Small intestine (tissue), 16 donors: ENCODE data around the gene ZNF526. TPM values are rescaled to one million over a fixed set of nuclear protein-coding genes. Genes with fewer than 3 reads are reported as not detected.
A peak's percentile ranks its signal among the peaks of the same experiment; 100 is the strongest.

Experiments
- DNase-seq, 2 donors: peaks; one replicate each; pipeline versions ENCODE4 v3.0.0 to v3.0.0-alpha.2; 2013
- FAIRE-seq: peaks from 2 replicates; lab custom pipeline; 2012; peaks lifted over from hg19 to GRCh38; lab: Jason Lieb, UNC
- H3K27ac ChIP-seq, 3 donors: one replicate each; pipeline ENCODE4 v1.5.1; 2013; ENCODE audit warnings: low read length in 2 of 3, mild to moderate bottlenecking in 2 of 3, control low read depth in 1 of 3, inconsistent platforms in 1 of 3, low read depth in 1 of 3, moderate library complexity in 1 of 3
- H3K27me3 ChIP-seq, 3 donors: one replicate each; pipeline ENCODE4 v1.6.1; 2013; ENCODE audit warnings: low read length in 3 of 3, inconsistent platforms in 1 of 3; ENCODE audit not compliant: control insufficient read depth in 3 of 3, insufficient read depth in 3 of 3
- H3K36me3 ChIP-seq, 3 donors: one replicate each; pipeline ENCODE4 v1.6.1; 2013; ENCODE audit warnings: low read length in 3 of 3, inconsistent platforms in 1 of 3, low read depth in 1 of 3, mild to moderate bottlenecking in 1 of 3, moderate library complexity in 1 of 3; ENCODE audit not compliant: control insufficient read depth in 3 of 3, insufficient read depth in 2 of 3
- H3K4me1 ChIP-seq, 3 donors: one replicate each; pipeline ENCODE4 v1.6.1; 2013; ENCODE audit warnings: low read length in 2 of 3, inconsistent platforms in 1 of 3, low read depth in 1 of 3, mild to moderate bottlenecking in 1 of 3, moderate library complexity in 1 of 3; ENCODE audit not compliant: control insufficient read depth in 3 of 3, insufficient read depth in 2 of 3
- H3K4me3 ChIP-seq, 3 donors: one replicate each; pipeline ENCODE4 v1.5.1; 2013; ENCODE audit warnings: low read length in 3 of 3, control low read depth in 1 of 3, inconsistent platforms in 1 of 3, low read depth in 1 of 3, mild to moderate bottlenecking in 1 of 3, moderate library complexity in 1 of 3
- H3K9me3 ChIP-seq, 2 donors: one replicate each; pipeline ENCODE4 v1.6.1; 2013; ENCODE audit warnings: low read depth in 1 of 2, low read length in 1 of 2; ENCODE audit not compliant: control insufficient read depth in 2 of 2, insufficient read depth in 1 of 2
- WGBS, 3 donors: extraction: QIAGEN DNeasy Blood & Tissue Kit; methylation state at CpG; one replicate each; pipeline ENCODE4 v1.1.7; 2013; 5-methylcytosine and 5-hydroxymethylcytosine counted together
- long read RNA-seq, 10 donors: transcript quantifications; one replicate each; lab custom pipeline, GENCODE V29; 2026
- polyA plus RNA-seq, 4 donors: library from polyadenylated mRNA; stranded (reverse) in 3 of 4; unstranded in 1 of 4; fragments of 200-250 nt in 3 of 4; fragments of 120-200 nt in 1 of 4; gene quantifications; one replicate each; pipeline versions ENCODE4 v1.2.1 to v1.2.3, GENCODE V29; 2013
- donor health status: healthy with polysubstance abuse.
- donor health status: control.
- donor health status: control.
- donor health status: Bipolar disorder and iron deficiency.
- donor health status: healthy.

ZNF526 gene
- polyA plus RNA-seq: 10 to 100 TPM in 1 of 4 donors, 1 to 10 TPM in 3; 3.2 to 11.3 (median 4.4) TPM
- long read RNA-seq, donor 1, full-length matches to known transcripts: 5 of 5 reads
- long read RNA-seq, donor 1, partial matches to known transcripts: 0 of 5 reads
- long read RNA-seq, donor 1, other reads (novel, unspliced or antisense): 0 of 5 reads
- long read RNA-seq, donor 2, full-length matches to known transcripts: 3 of 3 reads
- long read RNA-seq, donor 2, partial matches to known transcripts: 0 of 3 reads
- long read RNA-seq, donor 2, other reads (novel, unspliced or antisense): 0 of 3 reads
- long read RNA-seq, donor 3, full-length matches to known transcripts: 3 of 3 reads
- long read RNA-seq, donor 3, partial matches to known transcripts: 0 of 3 reads
- long read RNA-seq, donor 3, other reads (novel, unspliced or antisense): 0 of 3 reads
- long read RNA-seq, donor 4: 0 reads
- long read RNA-seq, donor 5, full-length matches to known transcripts: 2 of 2 reads
- long read RNA-seq, donor 5, partial matches to known transcripts: 0 of 2 reads
- long read RNA-seq, donor 5, other reads (novel, unspliced or antisense): 0 of 2 reads
- long read RNA-seq, donor 6: 0 reads
- long read RNA-seq, donor 7, full-length matches to known transcripts: 4 of 68 reads
- long read RNA-seq, donor 7, partial matches to known transcripts: 37 of 68 reads
- long read RNA-seq, donor 7, other reads (novel, unspliced or antisense): 27 of 68 reads
- long read RNA-seq, donor 8: 0 reads
- long read RNA-seq, donor 9, full-length matches to known transcripts: 2 of 2 reads
- long read RNA-seq, donor 9, partial matches to known transcripts: 0 of 2 reads
- long read RNA-seq, donor 9, other reads (novel, unspliced or antisense): 0 of 2 reads
- long read RNA-seq, donor 10, full-length matches to known transcripts: 4 of 4 reads
- long read RNA-seq, donor 10, partial matches to known transcripts: 0 of 4 reads
- long read RNA-seq, donor 10, other reads (novel, unspliced or antisense): 0 of 4 reads

- Histone ChIP-seq H3K9me3 (no peaks in the 10 kb centered on the region), H3K4me1 (peaks cover 9 to 42% (median 12%) of the 10 kb centered on the region in 3 donors), H3K27me3 (no peaks in the 10 kb centered on the region), H3K36me3 (peaks cover 0 to 29% (median 4%) of the 10 kb centered on the region in 3 donors), H3K4me3 (peak within 1 kb of the TSS; percentile 71 to 87 (median 83)), H3K27ac (peak within 1 kb of the TSS; percentile 67 to 88 (median 81))
- FAIRE-seq (no peak), DNase-seq (peak; percentile 99)
- WGBS, 3 donors: 0 to 1% (median 1%) methylated on average over 53 of the region's 53 CpGs
These were observed at the start of gene ZNF526 for GRCh38 chr19:42219812-42220750. ZNF526 (plus strand) TSS chr19:42220312; CDS start chr19:42224404, 4,092 bp downstream.

- no peak for FAIRE-seq
- Histone ChIP-seq H3K27me3 (peaks cover 0 to 32% (median 9%) of the 10 kb centered on the region in 3 donors), H3K9me3 (no peaks in the 10 kb centered on the region), H3K4me1 (peaks cover 0 to under 1% (median 0%) of the 10 kb centered on the region in 3 donors), H3K4me3 (no peak overlapping the region), H3K36me3 (no peaks in the 10 kb centered on the region), H3K27ac (no peak overlapping the region)
- whole genome bisulfite sequencing, 3 donors: 86 to 92% (median 91%) methylated on average over 16 of the region's 16 CpGs
- no peak for DNase-seq
These were observed 49.4 kb upstream of the ZNF526 start for GRCh38 chr19:42170715-42171114.

- DNase-seq: no peak
- no peaks in the 10 kb centered on the region for H3K36me3 ChIP-seq
- WGBS, 3 donors: 73 to 87% (median 75%) methylated on average over 7 of the region's 7 CpGs
- no peak overlapping the region for H3K4me3 ChIP-seq
- H3K27ac ChIP-seq: no peak overlapping the region
- peaks cover 0 to 4% (median 0%) of the 10 kb centered on the region in 3 donors for H3K4me1 ChIP-seq
- H3K27me3 ChIP-seq: peaks cover 0 to 42% (median 10%) of the 10 kb centered on the region in 3 donors
- H3K9me3 ChIP-seq: no peaks in the 10 kb centered on the region
- FAIRE-seq: no peak
These were observed 47.9 kb upstream of the ZNF526 start for GRCh38 chr19:42172261-42172660.

GRCh38 chr19:42173695-42174094 is 46.4 kb upstream of the ZNF526 start:
- 77 to 88% (median 84%) methylated on average over 5 of the region's 5 CpGs for WGBS, 3 donors
- no peak for FAIRE-seq

GRCh38 chr19:42174188-42174587 is 45.9 kb upstream of the ZNF526 start:
- no peaks in the 10 kb centered on the region for H3K36me3 ChIP-seq
- DNase-seq (no peak), FAIRE-seq (no peak)
- peaks cover 2 to 58% (median 19%) of the 10 kb centered on the region in 3 donors for H3K27me3 ChIP-seq
- H3K27ac ChIP-seq: no peak overlapping the region
- peaks cover 0 to 4% (median 0%) of the 10 kb centered on the region in 3 donors for H3K4me1 ChIP-seq
- 90 to 93% (median 91%) methylated on average over 11 of the region's 11 CpGs for WGBS, 3 donors
- no peaks in the 10 kb centered on the region for H3K9me3 ChIP-seq
- no peak overlapping the region for H3K4me3 ChIP-seq

More at GRCh38 chr19:42173695-42174094, 46.4 kb upstream of the ZNF526 start:
- no peaks in the 10 kb centered on the region for H3K9me3 ChIP-seq
- H3K36me3 ChIP-seq: no peaks in the 10 kb centered on the region
- DNase-seq: no peak
- H3K27ac ChIP-seq: no peak overlapping the region
- H3K4me1 ChIP-seq: peaks cover 0 to 4% (median 0%) of the 10 kb centered on the region in 3 donors
- H3K27me3 ChIP-seq: peaks cover 0 to 53% (median 14%) of the 10 kb centered on the region in 3 donors
- no peak overlapping the region for H3K4me3 ChIP-seq

- H3K4me3 ChIP-seq: no peak overlapping the region
- FAIRE-seq (no peak), DNase-seq (no peak)
- peaks cover 3 to 66% (median 29%) of the 10 kb centered on the region in 3 donors for H3K27me3 ChIP-seq
- no peaks in the 10 kb centered on the region for H3K36me3 ChIP-seq
- 42 to 45% (median 44%) methylated on average over 6 of the region's 6 CpGs for WGBS, 3 donors
- peaks cover 0 to 4% (median 0%) of the 10 kb centered on the region in 3 donors for H3K4me1 ChIP-seq
- H3K27ac ChIP-seq: no peak overlapping the region
- no peaks in the 10 kb centered on the region for H3K9me3 ChIP-seq
These were observed 45.0 kb upstream of the ZNF526 start for GRCh38 chr19:42174958-42175734.
